Right lobe of liver (tissue), 4 donors: ENCODE data around the gene ATG7.

Experiments
- CTCF ChIP-seq, 4 donors: fragments of 200-600 bp in 3 of 4; fragments of 450-650 bp in 1 of 4; IDR thresholded peaks; one replicate each; pipeline versions ENCODE4 v1.5.1 to v1.8.0; 2016 to 2022; ENCODE audit warnings: antibody characterized with exemption in 4 of 4, mild to moderate bottlenecking in 2 of 4
- POLR2A ChIP-seq: fragments of 450-650 bp; IDR thresholded peaks from one replicate; pipeline ENCODE4 v1.6.1; 2017; ENCODE audit warnings: antibody characterized with exemption, mild to moderate bottlenecking
- donor health status: DM: no; HTN: no; CAD: no.
- donor health status: DM: no; HTN: no; CAD: no.
- donor health status: DM: no; HTN: yes; CAD: no.

GRCh38 chr3:11477407-11477911 lies 205.3 kb downstream of the ATG7 start:
- no peak for TF ChIP-seq CTCF (IDR thresholded peaks at IDR 0.05)
- no peak for TF ChIP-seq POLR2A
